ENCODE results near the gene USP5. TPM values are rescaled to one million over a fixed set of nuclear protein-coding genes. Genes with fewer than 3 reads are reported as not detected.

Gene USP5
- total RNA-seq, 1 donor from 2014 or later: 146 TPM

- no peak for TF ChIP-seq CTCF (IDR thresholded peaks at IDR 0.05; ENCODE audit: insufficient read depth, low read depth, low read length)
- no peak overlapping the region for H3K4me3 Mint-ChIP-seq (ENCODE audit: unreplicated experiment)
- FAIRE-seq: no peak
- Histone ChIP-seq H2AFZ (ENCODE audit: low read depth, low read length) (no peak overlapping the region), H3K36me3 (ENCODE audit: insufficient read depth, low read length) (peaks cover 37% of the 10 kb centered on the region), H3K9ac (ENCODE audit: low read length) (no peak overlapping the region), H3K4me1 (ENCODE audit: insufficient read depth, low read length) (peaks cover 4% of the 10 kb centered on the region), H3K27me3 (ENCODE audit: insufficient read depth, low read length) (no peaks in the 10 kb centered on the region), H3K4me3 (ENCODE audit: insufficient read depth, low read depth, low read length) (no peak overlapping the region), H3K4me2 (ENCODE audit: low read length) (no peak overlapping the region), H3K27ac (ENCODE audit: low read depth, low read length) (no peak overlapping the region), H3K9me3 (ENCODE audit: insufficient read depth, low read depth, low read length) (no peaks in the 10 kb centered on the region), H4K20me1 (ENCODE audit: insufficient read depth, low read length) (peaks cover 27% of the 10 kb centered on the region), H3K79me2 (ENCODE audit: insufficient read depth, low read length) (peaks cover 10% of the 10 kb centered on the region)
- no peaks in the 10 kb centered on the region for H3K4me1 Mint-ChIP-seq (ENCODE audit: low read depth, unreplicated experiment)
- no peaks in the 10 kb centered on the region for H3K27me3 Mint-ChIP-seq (ENCODE audit: low read depth, unreplicated experiment)
- H3K36me3 Mint-ChIP-seq (ENCODE audit: low read depth, unreplicated experiment): peaks cover 10% of the 10 kb centered on the region
- DNase-seq (ENCODE audit: low read depth): no peak
- no peaks in the 10 kb centered on the region for H3K9me3 Mint-ChIP-seq (ENCODE audit: unreplicated experiment)
- H3K27ac Mint-ChIP-seq (ENCODE audit: unreplicated experiment): no peak overlapping the region
These were observed 17.1 kb upstream of the USP5 start for GRCh38 chr12:6834873-6835272.

- Histone ChIP-seq H3K4me1 (ENCODE audit: insufficient read depth, low read length) (no peaks in the 10 kb centered on the region), H3K79me2 (ENCODE audit: insufficient read depth, low read length) (no peaks in the 10 kb centered on the region), H3K9me3 (ENCODE audit: insufficient read depth, low read depth, low read length) (no peaks in the 10 kb centered on the region), H3K27ac (ENCODE audit: low read depth, low read length) (no peak overlapping the region), H2AFZ (ENCODE audit: low read depth, low read length) (no peak overlapping the region), H3K36me3 (ENCODE audit: insufficient read depth, low read length) (peaks cover 35% of the 10 kb centered on the region), H3K4me2 (ENCODE audit: low read length) (no peak overlapping the region), H4K20me1 (ENCODE audit: insufficient read depth, low read length) (peaks cover 24% of the 10 kb centered on the region), H3K9ac (ENCODE audit: low read length) (no peak overlapping the region), H3K27me3 (ENCODE audit: insufficient read depth, low read length) (no peaks in the 10 kb centered on the region), H3K4me3 (ENCODE audit: insufficient read depth, low read depth, low read length) (no peak overlapping the region)
- no peak overlapping the region for H3K4me3 Mint-ChIP-seq (ENCODE audit: unreplicated experiment)
- TF ChIP-seq EZH2 (IDR thresholded peaks at IDR 0.05; ENCODE audit: insufficient read depth, low read length) (no peak), CTCF (IDR thresholded peaks at IDR 0.05; ENCODE audit: insufficient read depth, low read depth, low read length) (no peak)
- DNase-seq (ENCODE audit: low read depth) (no peak), FAIRE-seq (no peak)
- H3K27me3 Mint-ChIP-seq (ENCODE audit: low read depth, unreplicated experiment): no peaks in the 10 kb centered on the region
- peaks cover 7% of the 10 kb centered on the region for H3K36me3 Mint-ChIP-seq (ENCODE audit: low read depth, unreplicated experiment)
- H3K9me3 Mint-ChIP-seq (ENCODE audit: unreplicated experiment): no peaks in the 10 kb centered on the region
- no peaks in the 10 kb centered on the region for H3K4me1 Mint-ChIP-seq (ENCODE audit: low read depth, unreplicated experiment)
- H3K27ac Mint-ChIP-seq (ENCODE audit: unreplicated experiment): no peak overlapping the region
These were observed 15.1 kb upstream of the USP5 start for GRCh38 chr12:6836851-6837250.

GRCh38 chr12:6837370-6838060 lies 14.4 kb upstream of the USP5 start:
- Mint-ChIP-seq H3K36me3 (ENCODE audit: low read depth, unreplicated experiment) (peaks cover 7% of the 10 kb centered on the region), H3K27me3 (ENCODE audit: low read depth, unreplicated experiment) (no peaks in the 10 kb centered on the region), H3K4me1 (ENCODE audit: low read depth, unreplicated experiment) (no peaks in the 10 kb centered on the region), H3K27ac (ENCODE audit: unreplicated experiment) (no peak overlapping the region), H3K4me3 (ENCODE audit: unreplicated experiment) (no peak overlapping the region), H3K9me3 (ENCODE audit: unreplicated experiment) (no peaks in the 10 kb centered on the region)
- H3K9me3 ChIP-seq (ENCODE audit: insufficient read depth, low read depth, low read length): no peaks in the 10 kb centered on the region
- no peak overlapping the region for H3K9ac ChIP-seq (ENCODE audit: low read length)
- no peak overlapping the region for H2AFZ ChIP-seq (ENCODE audit: low read depth, low read length)
- H3K36me3 ChIP-seq (ENCODE audit: insufficient read depth, low read length): peaks cover 34% of the 10 kb centered on the region
- H4K20me1 ChIP-seq (ENCODE audit: insufficient read depth, low read length): peaks cover 25% of the 10 kb centered on the region
- DNase-seq (ENCODE audit: low read depth) (no peak), FAIRE-seq (no peak)
- H3K79me2 ChIP-seq (ENCODE audit: insufficient read depth, low read length): no peaks in the 10 kb centered on the region
- no peak overlapping the region for H3K4me3 ChIP-seq (ENCODE audit: insufficient read depth, low read depth, low read length)
- TF ChIP-seq CTCF (IDR thresholded peaks at IDR 0.05; ENCODE audit: insufficient read depth, low read depth, low read length): no peak
- TF ChIP-seq EZH2 (IDR thresholded peaks at IDR 0.05; ENCODE audit: insufficient read depth, low read length): no peak
- H3K27me3 ChIP-seq (ENCODE audit: insufficient read depth, low read length): no peaks in the 10 kb centered on the region
- H3K4me2 ChIP-seq (ENCODE audit: low read length): no peak overlapping the region
- no peaks in the 10 kb centered on the region for H3K4me1 ChIP-seq (ENCODE audit: insufficient read depth, low read length)
- no peak overlapping the region for H3K27ac ChIP-seq (ENCODE audit: low read depth, low read length)

Measured in astrocyte (in vitro differentiated cells and primary cell).